Epithelial cell of prostate (primary cell): ENCODE results near the gene PLAC9.

ENCODE experiments used
- DNase-seq: peaks from one replicate; pipeline ENCODE4 v3.0.0-alpha.2; 2011; ENCODE audit warnings: low read depth, low spot score
- H3K27ac ChIP-seq: fragments of 450-650 bp; 2 replicates; pipeline ENCODE4 v1.5.1; 2017; ENCODE audit warnings: mild to moderate bottlenecking

Gene PLAC9

DNA sequence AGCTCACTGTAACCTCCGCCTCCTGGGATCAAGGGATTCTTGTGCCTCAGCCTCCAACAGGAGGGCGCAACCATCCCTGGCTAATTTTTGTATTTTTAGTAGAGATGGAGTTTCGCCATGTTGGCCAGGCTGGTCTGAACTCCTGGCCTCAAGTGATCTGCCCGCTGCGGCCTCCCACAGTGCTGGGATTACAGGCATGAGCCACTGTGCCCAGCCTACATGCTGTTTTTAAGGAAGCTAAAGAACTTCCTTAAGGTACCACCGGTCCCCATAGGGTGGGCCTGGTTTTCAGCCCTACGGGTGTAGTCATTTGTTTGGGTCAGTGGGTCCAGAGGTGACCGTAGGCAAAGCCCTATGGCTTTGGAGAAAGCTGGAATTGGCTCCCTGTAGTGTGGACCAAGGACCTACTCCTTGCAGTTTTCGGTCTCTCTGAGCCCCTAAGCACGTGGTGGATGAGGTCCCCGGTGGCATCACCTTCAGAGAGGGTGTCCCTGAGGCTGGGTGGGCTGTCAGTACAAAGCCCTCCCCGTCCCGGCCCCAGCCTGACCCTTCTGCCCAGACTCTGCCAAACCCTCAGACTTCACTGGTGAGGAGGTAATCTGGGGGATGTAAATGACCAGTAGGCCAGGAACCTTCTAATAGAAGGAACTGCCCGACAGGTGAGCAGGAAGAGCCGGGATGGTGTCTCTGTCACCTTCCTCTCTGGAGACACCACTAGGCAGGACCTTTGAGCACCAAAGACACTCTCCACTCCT, 42.3 kb downstream of the PLAC9 start:
- no peak overlapping the region for H3K27ac ChIP-seq

DNA sequence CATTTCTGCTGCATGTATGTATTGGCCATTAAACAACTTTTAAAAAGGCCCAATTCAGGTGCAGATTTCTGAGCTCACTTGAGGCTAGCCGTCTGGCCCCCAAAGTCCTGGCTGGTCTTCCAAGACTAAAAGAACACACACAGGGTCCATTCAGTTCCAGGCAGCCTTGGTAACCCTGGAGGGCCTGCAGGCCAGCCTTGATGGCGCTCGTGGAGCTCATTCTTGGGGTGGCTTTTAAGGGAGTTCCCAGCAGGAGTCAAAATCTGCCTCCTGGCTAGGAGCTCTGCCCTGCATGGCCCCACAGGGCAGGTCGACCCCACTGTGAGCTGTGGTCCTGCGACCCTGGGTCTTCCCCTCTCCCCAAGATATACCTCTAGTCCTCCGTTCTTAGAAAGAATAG, 44.0 kb downstream of the PLAC9 start:
- H3K27ac ChIP-seq, result no peak overlapping the region
- DNase-seq, result no peak

More for the DNA sequence above, 42.3 kb downstream of the PLAC9 start:
- DNase-seq, result no peak

GRCh38 chr10:80177781-80178636, 45.5 kb downstream of the PLAC9 start:
- no peak overlapping the region for H3K27ac ChIP-seq
- no peak for DNase-seq

- no peak for DNase-seq
- no peak overlapping the region for H3K27ac ChIP-seq
Measured at GRCh38 chr10:80182986-80183385, 50.5 kb downstream of the PLAC9 start.

DNA sequence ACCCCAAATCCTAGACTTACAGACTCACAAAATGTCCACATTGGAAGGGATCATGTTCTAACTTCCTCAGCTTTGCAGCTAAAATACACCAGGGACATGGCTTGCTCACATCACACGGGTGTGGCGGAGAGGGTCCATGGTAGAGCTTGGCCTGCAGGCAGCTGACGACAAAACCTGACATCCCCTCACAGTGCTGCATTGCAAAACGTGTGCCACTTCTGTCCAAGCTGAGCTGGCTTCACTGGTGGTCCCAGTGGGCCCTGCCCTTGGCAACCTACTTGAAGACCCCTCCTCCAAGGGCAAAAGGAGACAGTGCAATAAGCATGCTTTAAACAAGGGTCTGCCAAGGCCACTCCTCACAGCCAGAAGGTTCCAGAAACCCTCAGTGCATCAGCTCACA, 50.9 kb downstream of the PLAC9 start:
- no peak overlapping the region for H3K27ac ChIP-seq
- DNase-seq, result no peak

DNA sequence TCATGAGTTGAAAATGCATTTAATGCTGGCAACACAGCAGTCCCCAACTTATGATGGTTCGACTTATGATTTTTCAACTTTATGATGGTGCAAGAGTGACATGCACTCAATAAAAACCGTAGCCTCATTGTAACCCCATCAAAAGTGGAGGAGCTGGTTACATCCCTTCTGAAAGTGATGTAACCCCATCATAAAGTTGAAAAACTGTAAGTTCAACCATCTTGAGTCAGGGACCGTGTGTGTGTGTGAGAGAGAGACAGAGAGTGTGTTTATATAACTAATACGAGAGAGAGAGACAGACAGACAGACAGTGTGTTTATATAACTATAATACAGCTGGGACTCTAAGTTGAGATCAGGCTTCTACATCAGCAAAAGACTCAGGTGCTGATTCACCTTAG, 51.8 kb downstream of the PLAC9 start:
- no peak overlapping the region for H3K27ac ChIP-seq
- no peak for DNase-seq

DNA sequence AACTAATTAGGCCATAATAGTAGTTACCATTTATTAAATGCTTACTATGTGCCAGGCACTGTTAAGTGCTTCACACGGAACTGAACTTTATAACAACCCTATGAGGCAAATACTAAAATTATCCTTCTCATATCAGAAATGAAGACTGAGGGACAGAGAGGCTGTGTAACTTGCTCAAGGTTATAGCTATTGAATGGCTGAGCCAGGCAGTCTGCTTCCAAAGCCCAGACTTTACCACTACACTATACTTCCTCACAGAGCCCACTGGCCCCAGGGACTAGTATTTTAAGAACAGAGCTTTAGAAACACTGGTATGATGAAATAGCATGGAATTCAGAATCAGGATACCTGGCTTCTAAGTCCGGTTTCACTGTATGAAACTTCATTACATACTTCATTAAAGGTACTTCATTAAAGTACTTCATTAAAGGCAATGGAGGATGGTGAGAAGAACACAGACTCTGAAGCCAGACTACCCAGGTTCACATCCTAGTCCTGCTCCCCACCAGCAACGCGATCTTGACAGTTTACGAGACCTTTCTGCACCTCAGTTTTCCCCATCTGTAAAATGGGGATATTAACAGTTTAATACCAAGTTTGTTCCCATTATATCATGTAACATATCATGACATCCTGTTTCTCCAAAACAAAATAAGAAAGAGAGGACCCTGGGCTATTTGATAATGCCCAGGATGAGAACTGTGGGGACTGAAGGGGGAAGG, 53.2 kb downstream of the PLAC9 start:
- no peak overlapping the region for H3K27ac ChIP-seq
- no peak for DNase-seq

- DNase-seq, result no peak
- no peak overlapping the region for H3K27ac ChIP-seq
Measured at GRCh38 chr10:80186364-80187012, 54.0 kb downstream of the PLAC9 start.

- no peak overlapping the region for H3K27ac ChIP-seq
- DNase-seq, result no peak
Measured at GRCh38 chr10:80187060-80187459, 54.5 kb downstream of the PLAC9 start.

DNA sequence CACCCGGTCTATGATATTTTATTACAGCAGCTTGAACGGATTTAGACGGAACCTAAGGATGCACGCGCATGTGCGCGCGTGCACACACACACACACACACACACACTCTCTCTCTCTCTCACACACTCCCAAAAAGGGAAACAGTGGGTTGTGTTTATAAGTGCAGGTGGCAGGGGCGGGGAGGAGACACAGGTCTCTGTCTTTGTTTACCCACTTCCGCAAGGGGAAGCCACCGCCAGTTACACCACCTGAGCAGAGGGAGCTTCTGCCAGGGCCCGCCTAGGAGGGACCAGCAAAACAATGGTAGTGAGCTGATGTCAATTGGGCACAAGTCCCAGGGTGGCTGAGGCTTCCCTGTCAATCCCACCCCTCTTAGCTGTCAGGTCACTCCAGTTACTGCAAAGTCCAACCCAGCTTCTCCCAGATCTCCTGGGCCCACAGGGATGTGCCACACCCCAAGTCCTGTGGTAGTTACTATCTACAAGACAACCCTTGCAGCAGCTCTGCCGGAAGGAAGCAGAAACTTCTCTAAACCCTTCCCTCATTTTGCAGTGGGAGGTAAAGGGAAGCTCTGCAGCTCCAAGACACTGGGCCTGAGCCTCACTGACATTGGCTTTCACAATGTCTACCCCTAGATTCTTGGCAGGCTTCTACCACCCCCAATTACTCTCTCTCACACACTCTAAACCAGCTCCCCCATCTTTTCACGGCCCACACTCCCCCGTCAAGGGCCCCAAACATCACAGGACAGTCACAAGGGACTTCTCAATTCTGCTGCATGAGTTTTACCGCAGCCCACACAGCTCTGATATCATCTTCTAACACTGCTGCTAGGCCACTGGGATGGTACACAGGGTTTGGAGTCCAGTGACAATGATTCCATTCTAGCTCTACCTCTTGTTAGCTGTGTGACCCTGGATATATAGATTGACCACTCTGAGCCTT, 55.2 kb downstream of the PLAC9 start:
- H3K27ac ChIP-seq, result no peak overlapping the region
- no peak for DNase-seq

GRCh38 chr10:80188713-80189112, 56.2 kb downstream of the PLAC9 start:
- no peak overlapping the region for H3K27ac ChIP-seq
- DNase-seq, result no peak

DNA sequence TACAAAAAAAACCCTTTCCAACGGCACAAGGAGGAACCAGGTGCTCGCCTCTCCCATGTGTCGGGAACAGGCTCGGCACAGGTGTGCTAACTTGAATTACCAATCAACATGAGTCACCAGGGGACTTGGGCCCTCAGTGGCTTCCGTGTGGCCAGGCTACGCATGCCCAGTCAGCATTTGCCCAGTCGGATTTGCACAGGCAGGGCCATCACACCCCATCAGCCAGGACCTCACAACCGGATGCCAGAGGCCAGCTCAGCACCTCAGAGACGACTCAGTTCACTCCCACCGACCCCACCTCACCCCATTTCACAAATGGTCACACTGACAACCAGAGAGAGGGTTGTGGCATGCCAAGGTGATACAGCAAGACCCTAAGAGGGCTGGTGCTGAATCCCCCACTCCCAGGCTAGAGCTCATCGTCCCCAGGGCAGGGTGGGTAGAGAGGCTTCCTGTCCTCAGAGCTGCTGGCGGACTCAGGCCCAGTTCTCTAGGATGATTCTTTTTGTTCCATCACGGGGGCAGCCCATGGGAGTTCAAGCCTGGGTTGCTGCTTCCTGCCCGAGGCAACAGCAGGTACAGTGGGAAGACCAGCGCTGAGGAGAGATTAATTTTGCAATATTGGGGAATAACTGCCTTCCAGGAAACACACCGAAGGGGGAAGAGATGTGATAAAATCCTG, 59.2 kb downstream of the PLAC9 start:
- H3K27ac ChIP-seq, result peak overlapping the region; percentile 98
- no peak for DNase-seq

DNA sequence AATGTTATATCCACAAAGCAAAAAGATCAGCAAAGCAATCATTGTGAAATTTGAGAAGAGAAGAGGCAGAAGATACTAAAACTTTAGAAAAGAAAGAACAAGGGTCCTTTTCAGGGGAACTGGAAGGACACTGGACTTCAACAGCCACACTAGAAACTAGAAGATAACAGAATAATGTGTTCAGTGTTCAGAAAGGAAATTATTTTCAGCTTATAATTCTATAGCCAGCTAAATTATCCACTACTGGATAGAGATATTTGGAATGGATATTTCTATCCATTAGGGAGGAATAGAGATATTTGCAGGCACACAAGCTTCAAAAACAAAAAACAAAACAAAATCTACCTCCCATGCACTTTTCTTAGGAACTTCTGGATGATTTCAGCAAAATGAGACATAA, 60.0 kb downstream of the PLAC9 start:
- no peak for DNase-seq
- H3K27ac ChIP-seq, result peak overlapping the region; percentile 98

GRCh38 chr10:80194373-80195045, 62.0 kb downstream of the PLAC9 start:
- no peak for DNase-seq
- peak overlapping the region; percentile 98 for H3K27ac ChIP-seq
